K562 (cell line): ENCODE data around the gene SATB2. TPM values are rescaled to one million over a fixed set of nuclear protein-coding genes. Genes with fewer than 3 reads are reported as not detected.

Source experiments
- ATAC-seq: fragments of 200-7000 bp; cut with Tn5 transposase; 3 replicates; pipeline ENCODE4 v1.9.1; 2020; ENCODE audit warnings: moderate library complexity
- BruUV-seq: library from RNA; stranded (reverse); fragments of 400-500 nt; replicated peaks from 2 replicates; lab custom pipeline; 2021; lab: Mats Ljungman, UMichigan
- CTCF ChIA-PET: fragments of 300-600 bp; formaldehyde crosslinking; extraction: SDS; loops from one replicate; lab custom pipeline; 2021; ENCODE audit warnings: low intra/inter-chr PET ratio; lab: Yijun Ruan, JAX
- POLR2A ChIA-PET: fragments of 300-600, 350-650 bp; sonication (Branson Sonifier 250); formaldehyde crosslinking; extraction: SDS; loops from one replicate; lab custom pipeline; 2021; ENCODE audit warnings: antibody characterized with exemption, inconsistent platforms; lab: Yijun Ruan, JAX
- DNase-seq, 4 experiments: peaks; one replicate each; pipeline versions ENCODE4 v3.0.0 to v3.0.0-alpha.2; 2011 to 2018; ENCODE audit warnings: low spot score in 3 of 4, mixed read lengths in 3 of 4; ENCODE audit errors: extremely low read depth in 1 of 4
- FAIRE-seq: peaks from 2 replicates; lab custom pipeline; 2011; peaks lifted over from hg19 to GRCh38; lab: Jason Lieb, UNC
- H2AFZ ChIP-seq: 2 replicates; pipeline ENCODE4 v1.6.0; 2011; ENCODE audit warnings: low read depth, low read length, control low read depth, inconsistent platforms
- H3K27ac ChIP-seq: fragments of 200-600 bp; 3 replicates; pipeline ENCODE4 v1.8.0; 2011; ENCODE audit warnings: low read depth, mild to moderate bottlenecking, control low read depth, inconsistent platforms, low read length, moderate library complexity, mixed read lengths; ENCODE audit errors: extremely low read depth
- H3K27me3 ChIP-seq, 2 experiments: fragments of 300-600 bp in 1 of 2; 2 replicates in 1 of 2; 3 replicates in 1 of 2; pipeline versions ENCODE4 v1.6.0 to v1.8.0; 2011; ENCODE audit warnings: inconsistent platforms in 2 of 2, low read length in 2 of 2, mild to moderate bottlenecking in 1 of 2, mixed read lengths in 1 of 2, moderate library complexity in 1 of 2; ENCODE audit not compliant: control insufficient read depth in 2 of 2, insufficient read depth in 2 of 2
- H3K36me3 ChIP-seq: fragments of 300-600 bp; 3 replicates; pipeline ENCODE4 v1.8.0; 2011; ENCODE audit warnings: mild to moderate bottlenecking, low read length, inconsistent platforms; ENCODE audit not compliant: control insufficient read depth, insufficient read depth
- H3K4me1 ChIP-seq, 2 experiments: fragments of 200-600 bp in 1 of 2; replicated peaks in 1 of 2; 2 replicates in 1 of 2; 3 replicates in 1 of 2; pipeline versions ENCODE4 v1.5.1 to v1.8.0; 2011; ENCODE audit warnings: inconsistent platforms in 2 of 2, low read length in 2 of 2, mild to moderate bottlenecking in 1 of 2, mixed read lengths in 1 of 2, moderate library complexity in 1 of 2; ENCODE audit not compliant: control insufficient read depth in 2 of 2, insufficient read depth in 2 of 2
- H3K4me2 ChIP-seq: 2 replicates; pipeline ENCODE4 v1.6.1; 2011; ENCODE audit warnings: low read length, control low read depth, inconsistent platforms, mixed read lengths; ENCODE audit not compliant: insufficient read depth
- H3K4me3 ChIP-seq: fragments of 200-600 bp; sonication (generic), shearing (Covaris generic); 2 replicates; pipeline ENCODE4 v1.5.1; 2016; ENCODE audit warnings: control low read depth, inconsistent platforms
- H3K79me2 ChIP-seq: fragments of 200-600 bp; 3 replicates; pipeline ENCODE4 v1.8.0; 2011; ENCODE audit warnings: low read length, inconsistent platforms; ENCODE audit not compliant: control insufficient read depth, insufficient read depth
- H3K9ac ChIP-seq, 2 experiments: 2 replicates each; pipeline versions ENCODE4 v1.6.0 to v1.6.1; 2011; ENCODE audit warnings: low read depth in 2 of 2, low read length in 2 of 2, control low read depth in 1 of 2, inconsistent platforms in 1 of 2, mild to moderate bottlenecking in 1 of 2, mixed read lengths in 1 of 2; ENCODE audit not compliant: insufficient read depth in 1 of 2
- H3K9me1 ChIP-seq: one replicate; pipeline ENCODE4 v1.6.0; 2011; ENCODE audit warnings: inconsistent platforms, mild to moderate bottlenecking, low read length, moderate library complexity; ENCODE audit not compliant: control insufficient read depth, insufficient read depth
- H3K9me3 ChIP-seq: replicated peaks from 2 replicates; pipeline ENCODE4 v1.5.1; 2011; ENCODE audit warnings: low read depth, low read length, inconsistent platforms; ENCODE audit not compliant: control insufficient read depth, insufficient read depth
- H4K20me1 ChIP-seq: replicated peaks from 2 replicates; pipeline ENCODE4 v1.6.1; 2011; ENCODE audit warnings: low read length, inconsistent platforms, mixed read lengths; ENCODE audit not compliant: control insufficient read depth, insufficient read depth
- CGGBP1 ChIP-seq: fragments of 250-450 bp; sonication (Bioruptor Pico); IDR thresholded peaks from 2 replicates; pipeline ENCODE4 v1.9.0; 2021; ENCODE audit warnings: mild to moderate bottlenecking
- CTCF ChIP-seq, 3 experiments: IDR thresholded peaks in 2 of 3; conservative IDR thresholded peaks in 1 of 3; 2 replicates each; pipeline ENCODE4 v1.5.1; 2011 to 2012; ENCODE audit warnings: low read length in 3 of 3, mild to moderate bottlenecking in 3 of 3, control low read depth in 2 of 3, improper control_type of control experiment in 1 of 3, inconsistent platforms in 1 of 3, low read depth in 1 of 3, mixed read lengths in 1 of 3, moderate library complexity in 1 of 3; ENCODE audit not compliant: insufficient read depth in 2 of 3
- ETV1 ChIP-seq: fragments of 450-650 bp; conservative IDR thresholded peaks from 2 replicates; pipeline ENCODE4 v1.6.1; 2016; ENCODE audit warnings: missing genetic modification characterization, control low read depth, low read depth, missing compliant biosample characterization
- MCM7 ChIP-seq, 2 experiments: fragments of 450-650 bp; IDR thresholded peaks; 2 replicates each; pipeline ENCODE4 v1.6.1; 2016 to 2018
- MED1 ChIP-seq: sonication (generic); formaldehyde crosslinking; IDR thresholded peaks from 2 replicates; pipeline ENCODE4 v1.8.1; 2023; ENCODE audit warnings: missing genetic modification reagents, borderline replicate concordance
- MIER1 ChIP-seq: fragments of 450-650 bp; IDR thresholded peaks from 2 replicates; pipeline ENCODE4 v1.6.1; 2016; ENCODE audit warnings: antibody characterized with exemption, mild to moderate bottlenecking, low read depth
- NCOA2 ChIP-seq, 2 experiments: fragments of 450-650 bp; IDR thresholded peaks; 2 replicates each; pipeline ENCODE4 v1.6.1; 2018; ENCODE audit warnings: mild to moderate bottlenecking in 2 of 2, moderate library complexity in 1 of 2; ENCODE audit not compliant: partially characterized antibody in 2 of 2
- NEUROD1 ChIP-seq: fragments of 150-350 bp; IDR thresholded peaks from 2 replicates; pipeline ENCODE4 v1.6.1; 2014; ENCODE audit warnings: borderline replicate concordance, low read length, low read depth; ENCODE audit not compliant: partially characterized antibody
- NFYB ChIP-seq: IDR thresholded peaks from 2 replicates; pipeline ENCODE4 v1.6.1; 2011; ENCODE audit warnings: mild to moderate bottlenecking, moderate library complexity; ENCODE audit not compliant: insufficient read length; ENCODE audit errors: extremely low read depth
- PTRF ChIP-seq: fragments of 450-650 bp; IDR thresholded peaks from 2 replicates; pipeline ENCODE4 v1.6.1; 2016; ENCODE audit warnings: mild to moderate bottlenecking, missing genetic modification characterization, missing compliant biosample characterization
- RBFOX2 ChIP-seq: fragments of 200-400 bp; formaldehyde crosslinking; IDR thresholded peaks from 2 replicates; pipeline ENCODE4 v1.6.1; 2017; ENCODE audit warnings: low read depth, mild to moderate bottlenecking, low read length, moderate library complexity
- RFX5 ChIP-seq: IDR thresholded peaks from 2 replicates; pipeline ENCODE4 v1.6.1; 2011; ENCODE audit warnings: low read depth, mild to moderate bottlenecking, improper control_type of control experiment, low read length
- SIN3B ChIP-seq: fragments of 450-650 bp; IDR thresholded peaks from 2 replicates; pipeline ENCODE4 v1.6.1; 2017; ENCODE audit warnings: low read depth, mild to moderate bottlenecking, moderate library complexity
- SRSF7 ChIP-seq: fragments of 200-400 bp; formaldehyde crosslinking; optimal IDR thresholded peaks from 2 replicates; pipeline ENCODE3; 2017; ENCODE audit warnings: mild to moderate bottlenecking, low read depth, low read length
- ZFP30 ChIP-seq: fragments of 250-450 bp; sonication (Bioruptor Pico); IDR thresholded peaks from 2 replicates; pipeline ENCODE4 v1.8.0; 2022; ENCODE audit warnings: moderate library complexity, mild to moderate bottlenecking, inconsistent platforms, borderline replicate concordance
- ZNF282 ChIP-seq: sonication (generic); formaldehyde crosslinking; IDR thresholded peaks from 2 replicates; pipeline ENCODE4 v1.8.1; 2023; ENCODE audit warnings: missing genetic modification reagents
- WGBS: fragments of 100-300 bp; shearing (Covaris generic); methylation state at CpG from one replicate; pipeline ENCODE4 v1.1.6; 2016; ENCODE audit warnings: low coverage, mixed read lengths; ENCODE audit not compliant: insufficient coverage; ENCODE audit errors: missing lambda C conversion rate; 5-methylcytosine and 5-hydroxymethylcytosine counted together
- in situ Hi-C: fragments of 300-500 bp; cut with MboI; formaldehyde crosslinking; loops from 4 replicates; pipeline ENCODE4 v1.15.0; 2018; ENCODE audit warnings: inconsistent platforms, mixed read lengths
- intact Hi-C: fragments of 100-400 bp; cut with micrococcal nuclease; formaldehyde crosslinking; loops from 2 replicates; pipeline ENCODE4 v1.14.2; 2022
- polyA plus RNA-seq, 8 experiments: library from polyadenylated mRNA; depleted of rRNA in 4 of 8; stranded (reverse) in 5 of 8; unstranded in 3 of 8; fragments of >200 nt; fragmentation: Nextera tagmentation in 2 of 8; fragmentation: Illumina TruSeq in 1 of 8; extraction: Ambion mirVana in 2 of 8; extraction: Trizol in 1 of 8; gene quantifications; 2 replicates each; pipeline versions ENCODE4 v1.2.1 to v1.2.3, GENCODE V29; 2011 to 2014; ENCODE audit warnings: inconsistent platforms in 1 of 8, missing spikeins in 1 of 8
- total RNA-seq, 7 experiments: library from RNA; depleted of rRNA in 6 of 7; stranded (reverse); fragments of >200 nt in 6 of 7; fragmentation: Illumina TruSeq in 2 of 7; extraction: Trizol in 2 of 7; gene quantifications; 2 replicates each; pipeline versions ENCODE4 v1.2.1 to v1.2.3, GENCODE V29; 2011 to 2021; ENCODE audit warnings: low replicate concordance in 1 of 7
- TF ChIP-seq, protein P1 (sequence below): fragments of 450-650 bp; IDR thresholded peaks from 2 replicates; pipeline ENCODE4 v1.6.1; 2018; ENCODE audit not compliant: partially characterized antibody

Gene SATB2
- total and polyA plus RNA-seq, 9 of the 15 experiments (the other 6 are each of a cell fraction or from before 2014, with no cell fraction given), result 4.5 to 34.0 (median 15.1) TPM

DNA sequence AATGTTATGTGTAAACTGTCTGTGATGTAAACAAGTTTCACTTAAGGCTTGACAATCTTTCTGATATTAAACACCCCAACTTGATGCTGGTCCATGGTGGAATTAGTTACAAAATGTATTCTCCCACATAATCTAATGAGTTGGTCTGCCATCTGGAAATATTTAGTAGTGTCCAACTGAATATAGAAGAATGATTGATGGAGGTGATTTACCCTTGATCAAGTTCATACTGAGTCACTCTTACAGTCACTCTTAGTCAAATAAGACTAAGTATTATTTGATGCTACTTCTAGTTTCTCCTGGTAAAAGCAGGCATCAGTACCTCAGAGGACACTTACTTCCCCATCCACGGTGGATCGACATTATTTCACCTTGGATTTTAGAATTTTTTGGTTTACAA lies 198.1 kb downstream of the SATB2 start:
- WGBS, result 0% methylated on average over 2 of the region's 2 CpGs
- ChIA-PET POLR2A (no interaction called here), CTCF (no interaction called here)
- in situ Hi-C loops, result no loop called here
- Histone ChIP-seq H3K4me2 (no peak overlapping the region), H3K9me3 (no peaks in the 10 kb centered on the region), H3K36me3 (no peaks in the 10 kb centered on the region), H3K9me1 (no peaks in the 10 kb centered on the region), H3K4me3 (no peak overlapping the region), H3K27me3 (no peaks in the 10 kb centered on the region), H3K27ac (no peak overlapping the region), H3K4me1 (no peaks in the 10 kb centered on the region), H2AFZ (no peak overlapping the region), H4K20me1 (no peaks in the 10 kb centered on the region), H3K79me2 (no peaks in the 10 kb centered on the region), H3K9ac (no peak overlapping the region)
- intact Hi-C loops, result loop anchor here (10.0 kb wide), 1 partner anchor 225 kb away; no protein-coding TSS in a partner anchor
- ATAC-seq (no peak), DNase-seq (no peak), FAIRE-seq (no peak)
- no TSS peak for BruUV-seq
- no peak for TF ChIP-seq NEUROD1
- no peak for TF ChIP-seq PTRF (tag)
- TF ChIP-seq MIER1, result no peak
- no peak for TF ChIP-seq MED1 (CRISPR knock-in tag)
- no peak for TF ChIP-seq SRSF7
- TF ChIP-seq ETV1 (tag), result no peak
- no peak for TF ChIP-seq RBFOX2
- TF ChIP-seq MCM7 (IDR thresholded peaks at IDR 0.05), result no peak
- TF ChIP-seq ZNF282 (CRISPR knock-in tag), result no peak
- TF ChIP-seq CTCF (IDR thresholded peaks at IDR 0.05 in 2 of 3, conservative IDR thresholded peaks at IDR 0.05 in 1 of 3; ENCODE audit: insufficient read depth in 2 of 3, low read depth in 1 of 3, low read length in 3 of 3), result no peak
- no peak for TF ChIP-seq CGGBP1 (CRISPR knock-in tag)
- no peak for TF ChIP-seq ZFP30 (CRISPR knock-in tag)
- no peak for TF ChIP-seq NCOA2 (IDR thresholded peaks at IDR 0.05; ENCODE audit: partially characterized antibody in 2 of 2)
- TF ChIP-seq SIN3B, result no peak
- TF ChIP-seq RFX5, result no peak
- TF ChIP-seq NFYB, result no peak
- TF ChIP-seq, protein P1, sequence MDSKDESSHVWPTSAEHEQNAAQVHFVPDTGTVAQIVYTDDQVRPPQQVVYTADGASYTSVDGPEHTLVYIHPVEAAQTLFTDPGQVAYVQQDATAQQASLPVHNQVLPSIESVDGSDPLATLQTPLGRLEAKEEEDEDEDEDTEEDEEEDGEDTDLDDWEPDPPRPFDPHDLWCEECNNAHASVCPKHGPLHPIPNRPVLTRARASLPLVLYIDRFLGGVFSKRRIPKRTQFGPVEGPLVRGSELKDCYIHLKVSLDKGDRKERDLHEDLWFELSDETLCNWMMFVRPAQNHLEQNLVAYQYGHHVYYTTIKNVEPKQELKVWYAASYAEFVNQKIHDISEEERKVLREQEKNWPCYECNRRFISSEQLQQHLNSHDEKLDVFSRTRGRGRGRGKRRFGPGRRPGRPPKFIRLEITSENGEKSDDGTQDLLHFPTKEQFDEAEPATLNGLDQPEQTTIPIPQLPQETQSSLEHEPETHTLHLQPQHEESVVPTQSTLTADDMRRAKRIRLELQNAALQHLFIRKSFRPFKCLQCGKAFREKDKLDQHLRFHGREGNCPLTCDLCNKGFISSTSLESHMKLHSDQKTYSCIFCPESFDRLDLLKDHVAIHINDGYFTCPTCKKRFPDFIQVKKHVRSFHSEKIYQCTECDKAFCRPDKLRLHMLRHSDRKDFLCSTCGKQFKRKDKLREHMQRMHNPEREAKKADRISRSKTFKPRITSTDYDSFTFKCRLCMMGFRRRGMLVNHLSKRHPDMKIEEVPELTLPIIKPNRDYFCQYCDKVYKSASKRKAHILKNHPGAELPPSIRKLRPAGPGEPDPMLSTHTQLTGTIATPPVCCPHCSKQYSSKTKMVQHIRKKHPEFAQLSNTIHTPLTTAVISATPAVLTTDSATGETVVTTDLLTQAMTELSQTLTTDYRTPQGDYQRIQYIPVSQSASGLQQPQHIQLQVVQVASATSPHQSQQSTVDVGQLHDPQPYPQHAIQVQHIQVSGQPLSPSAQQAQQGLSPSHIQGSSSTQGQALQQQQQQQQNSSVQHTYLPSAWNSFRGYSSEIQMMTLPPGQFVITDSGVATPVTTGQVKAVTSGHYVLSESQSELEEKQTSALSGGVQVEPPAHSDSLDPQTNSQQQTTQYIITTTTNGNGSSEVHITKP, result no peak
